Fibroblast of mammary gland (primary cell): ENCODE results near the gene DLG2.

Experiments
- DNase-seq: peaks from one replicate; pipeline ENCODE4 v3.0.0-alpha.2; 2010; ENCODE audit warnings: low read depth
- H3K4me3 ChIP-seq: 2 replicates; pipeline ENCODE4 v1.5.1; 2011; ENCODE audit warnings: low read depth, mild to moderate bottlenecking, low read length, moderate library complexity; ENCODE audit not compliant: control insufficient read depth
- CTCF ChIP-seq: conservative IDR thresholded peaks from 2 replicates; pipeline ENCODE4 v1.5.1; 2011; ENCODE audit warnings: low read depth, low read length, inconsistent platforms; ENCODE audit not compliant: control insufficient read depth, insufficient read depth

The DLG2 gene

GRCh38 chr11:83766932-83767331 is 1860.2 kb downstream of the DLG2 start:
- TF ChIP-seq CTCF: no peak
- no peak overlapping the region for H3K4me3 ChIP-seq
- DNase-seq: no peak

GRCh38 chr11:83764643-83765042 is 1862.5 kb downstream of the DLG2 start:
- H3K4me3 ChIP-seq: no peak overlapping the region
- no peak for TF ChIP-seq CTCF
- no peak for DNase-seq

- no peak for TF ChIP-seq CTCF
- no peak overlapping the region for H3K4me3 ChIP-seq
- DNase-seq: no peak
Measured at GRCh38 chr11:83760932-83761331, 1866.2 kb downstream of the DLG2 start.

GRCh38 chr11:83759148-83759547 is 1868.0 kb downstream of the DLG2 start:
- H3K4me3 ChIP-seq: no peak overlapping the region
- TF ChIP-seq CTCF: no peak
- DNase-seq: no peak

GRCh38 chr11:83751041-83751440 is 1876.1 kb downstream of the DLG2 start:
- no peak for TF ChIP-seq CTCF
- DNase-seq: no peak
- no peak overlapping the region for H3K4me3 ChIP-seq

- DNase-seq: no peak
- TF ChIP-seq CTCF: no peak
- no peak overlapping the region for H3K4me3 ChIP-seq
Measured at GRCh38 chr11:83746921-83747585, 1880.1 kb downstream of the DLG2 start.
